A673 (cell line): Measurements from ENCODE around the gene RABGAP1L. TPM values are rescaled to one million over a fixed set of nuclear protein-coding genes. Genes with fewer than 3 reads are reported as not detected.

Source experiments
- BruUV-seq: library from RNA; stranded (reverse); fragments of 400-500 nt; replicated peaks from 2 replicates; lab custom pipeline; 2021; lab: Mats Ljungman, UMichigan
- CTCF ChIA-PET: fragments of 300-600 bp; sonication (Branson Sonifier 250); formaldehyde crosslinking; loops from one replicate; lab custom pipeline; 2022; ENCODE audit warnings: antibody characterized with exemption; lab: Charles Lee
- POLR2A ChIA-PET: fragments of 300-600 bp; sonication (Branson Sonifier 250); formaldehyde crosslinking; loops from one replicate; lab custom pipeline; 2022; ENCODE audit warnings: antibody characterized with exemption; ENCODE audit not compliant: low non-redundant PET; lab: Charles Lee
- DNase-seq: peaks from one replicate; pipeline ENCODE4 v3.0.0-alpha.2; 2015; ENCODE audit warnings: low spot score
- H3K27ac ChIP-seq: fragments of 200-600 bp; sonication (generic); 2 replicates; pipeline ENCODE4 v1.5.1; 2016; ENCODE audit warnings: mixed run types, low read depth, mild to moderate bottlenecking, mixed read lengths, antibody characterized with exemption, low read length; ENCODE audit not compliant: poor library complexity, severe bottlenecking
- H3K27me3 ChIP-seq: fragments of 200-600 bp; sonication (generic); replicated peaks from 2 replicates; pipeline ENCODE4 v1.6.1; 2017; ENCODE audit warnings: mixed run types, low read depth, mild to moderate bottlenecking, mixed read lengths, antibody characterized with exemption, low read length; ENCODE audit not compliant: insufficient read depth, poor library complexity
- H3K36me3 ChIP-seq: fragments of 200-600 bp; sonication (generic); 2 replicates; pipeline ENCODE4 v1.6.1; 2016; ENCODE audit warnings: mixed run types, mild to moderate bottlenecking, mixed read lengths, antibody characterized with exemption, low read length; ENCODE audit not compliant: insufficient read depth, poor library complexity, severe bottlenecking
- H3K4me1 ChIP-seq: fragments of 200-600 bp; sonication (generic); 2 replicates; pipeline ENCODE4 v1.6.1; 2017; ENCODE audit warnings: mixed run types, mild to moderate bottlenecking, mixed read lengths, antibody characterized with exemption, low read length; ENCODE audit not compliant: insufficient read depth, poor library complexity, severe bottlenecking
- H3K4me3 ChIP-seq: fragments of 200-600 bp; sonication (generic); 2 replicates; pipeline ENCODE4 v1.5.1; 2016; ENCODE audit warnings: low read depth, mixed run types, mild to moderate bottlenecking, mixed read lengths, low read length; ENCODE audit not compliant: poor library complexity, severe bottlenecking
- H3K9me3 ChIP-seq: fragments of 200-600 bp; sonication (generic); 2 replicates; pipeline ENCODE4 v1.6.1; 2016; ENCODE audit warnings: mixed run types, low read depth, mild to moderate bottlenecking, mixed read lengths, antibody characterized with exemption, low read length; ENCODE audit not compliant: poor library complexity, severe bottlenecking
- CTCF ChIP-seq: fragments of 300-800, 200-600 bp; sonication (generic); conservative IDR thresholded peaks from 2 replicates; pipeline ENCODE4 v1.5.1; 2017; ENCODE audit warnings: low read depth, mild to moderate bottlenecking, antibody characterized with exemption, low read length, moderate library complexity, mixed read lengths
- EZH2 ChIP-seq: fragments of 200-600 bp; sonication (generic); IDR thresholded peaks from 2 replicates; pipeline ENCODE4 v1.6.1; 2017; ENCODE audit warnings: borderline replicate concordance, low read depth, mild to moderate bottlenecking, mixed read lengths, antibody characterized with exemption, low read length; ENCODE audit not compliant: poor library complexity, severe bottlenecking
- intact Hi-C: fragments of 100-400 bp; cut with micrococcal nuclease; formaldehyde crosslinking; loops from one replicate; pipeline ENCODE4 v1.10.0; 2022; ENCODE audit not compliant: unreplicated experiment
- total RNA-seq: library from RNA; stranded (reverse); gene quantifications from 2 replicates; pipeline ENCODE4 v1.2.3, GENCODE V29; 2021

RABGAP1L gene
- total RNA-seq, 1 experiment from 2014 or later, result 19.3 TPM

- Histone ChIP-seq H3K4me1 (peaks cover 7% of the 10 kb centered on the region), H3K36me3 (no peaks in the 10 kb centered on the region), H3K4me3 (no peak overlapping the region), H3K27ac (no peak overlapping the region), H3K9me3 (no peaks in the 10 kb centered on the region), H3K27me3 (no peaks in the 10 kb centered on the region)
- no TSS peak for BruUV-seq
- POLR2A ChIA-PET, result no interaction called here
- CTCF ChIA-PET, result no interaction called here
- intact Hi-C loops, result no loop called here
- DNase-seq, result no peak
- TF ChIP-seq EZH2, result no peak
- TF ChIP-seq CTCF, result no peak
Measured at GRCh38 chr1:174157157-174157806, 2.0 kb upstream of the RABGAP1L start.

GRCh38 chr1:174158767-174159251, 511 bp upstream of the RABGAP1L start:
- no TSS peak for BruUV-seq
- peak overlapping the region; percentile 78 for H3K27ac ChIP-seq
- ChIA-PET POLR2A (no interaction called here), CTCF (no interaction called here)
- no peak for DNase-seq
- H3K9me3 ChIP-seq, result no peaks in the 10 kb centered on the region
- H3K4me1 ChIP-seq, result peaks cover 7% of the 10 kb centered on the region
- no peaks in the 10 kb centered on the region for H3K36me3 ChIP-seq
- intact Hi-C loops, result no loop called here
- no peak for TF ChIP-seq EZH2
- TF ChIP-seq CTCF, result no peak
- no peaks in the 10 kb centered on the region for H3K27me3 ChIP-seq
- peak overlapping the region; percentile 78 for H3K4me3 ChIP-seq

- DNase-seq, result no peak
- peak overlapping the region; percentile 78 for H3K27ac ChIP-seq
- POLR2A ChIA-PET, result no interaction called here
Measured at GRCh38 chr1:174160109-174160473, 771 bp downstream of the RABGAP1L start.

More at GRCh38 chr1:174160109-174160473, 771 bp downstream of the RABGAP1L start:
- H3K9me3 ChIP-seq, result no peaks in the 10 kb centered on the region
- no peak for TF ChIP-seq CTCF
- no peak for TF ChIP-seq EZH2
- intact Hi-C loops, result no loop called here
- CTCF ChIA-PET, result no interaction called here
- H3K27me3 ChIP-seq, result no peaks in the 10 kb centered on the region
- H3K4me3 ChIP-seq, result peak overlapping the region; percentile 78
- peaks cover 7% of the 10 kb centered on the region for H3K4me1 ChIP-seq
- no peaks in the 10 kb centered on the region for H3K36me3 ChIP-seq
- no TSS peak for BruUV-seq
